B cell (primary cell): ENCODE measurements around the gene THAP4. TPM values are rescaled to one million over a fixed set of nuclear protein-coding genes. Genes with fewer than 3 reads are reported as not detected.

Source experiments
- ATAC-seq: fragments of 200-7000 bp; cut with Tn5 transposase; one replicate; pipeline ENCODE4 v1.10.0; 2021; ENCODE audit warnings: low read depth, mild to moderate bottlenecking, moderate number of reproducible peaks, moderate library complexity
- CTCF ChIA-PET: fragments of 350-600 bp; sonication (Branson Sonifier 250); formaldehyde crosslinking; loops from one replicate; lab custom pipeline; 2021; ENCODE audit warnings: antibody characterized with exemption, inconsistent platforms; lab: Charles Lee
- POLR2A ChIA-PET: fragments of 350-600 bp; sonication (Branson Sonifier 250); formaldehyde crosslinking; loops from one replicate; lab custom pipeline; 2021; ENCODE audit warnings: antibody characterized with exemption; lab: Charles Lee
- DNase-seq: peaks from one replicate; pipeline ENCODE4 v3.0.0; 2013
- H2AFZ ChIP-seq: 2 replicates; pipeline ENCODE4 v1.6.1; 2012; ENCODE audit warnings: mild to moderate bottlenecking, low read depth, low read length; ENCODE audit not compliant: insufficient read depth, poor library complexity, severe bottlenecking
- H3K27ac ChIP-seq, 2 donors: 1 replicate in 1 of 2; 2 replicates in 1 of 2; pipeline ENCODE4 v1.5.1; 2012 to 2013; ENCODE audit warnings: low read length in 2 of 2, mild to moderate bottlenecking in 2 of 2, moderate library complexity in 1 of 2
- H3K27me3 ChIP-seq, 4 experiments: fragments of 200-600 bp in 1 of 4; sonication (generic) in 1 of 4; replicated peaks in 1 of 4; 1 replicate in 2 of 4; 2 replicates in 2 of 4; pipeline versions ENCODE4 v1.6.1 to v1.7.0; 2013 to 2016; ENCODE audit warnings: low read length in 3 of 4, mild to moderate bottlenecking in 2 of 4, mixed read lengths in 1 of 4, moderate library complexity in 1 of 4; ENCODE audit not compliant: insufficient read depth in 4 of 4, control insufficient read depth in 3 of 4; ENCODE audit errors: control extremely low read depth in 1 of 4
- H3K36me3 ChIP-seq, 2 experiments: replicated peaks in 1 of 2; 1 replicate in 1 of 2; 2 replicates in 1 of 2; pipeline versions ENCODE4 v1.6.1 to v1.7.1; 2013; ENCODE audit warnings: low read length in 1 of 2; ENCODE audit not compliant: insufficient read depth in 2 of 2, control insufficient read depth in 1 of 2; ENCODE audit errors: control extremely low read depth in 1 of 2, extremely low read depth in 1 of 2
- H3K4me1 ChIP-seq, 2 donors: fragments of 200-600 bp in 1 of 2; sonication (generic) in 1 of 2; 1 replicate in 1 of 2; 2 replicates in 1 of 2; pipeline versions ENCODE4 v1.5.1 to v1.6.1; 2013 to 2017; ENCODE audit warnings: low read length in 2 of 2; ENCODE audit not compliant: control insufficient read depth in 2 of 2, insufficient read depth in 2 of 2
- H3K4me2 ChIP-seq: replicated peaks from 2 replicates; pipeline ENCODE3; 2012; ENCODE audit warnings: mild to moderate bottlenecking, low read depth, low read length; ENCODE audit not compliant: poor library complexity, severe bottlenecking
- H3K4me3 ChIP-seq, 5 experiments: fragments of 200-600 bp in 1 of 5; sonication (generic) in 1 of 5; 1 replicate in 3 of 5; 2 replicates in 2 of 5; pipeline versions ENCODE4 v1.5.1 to v1.7.0; 2011 to 2016; ENCODE audit warnings: low read length in 4 of 5, mild to moderate bottlenecking in 4 of 5, low read depth in 2 of 5, control low read depth in 1 of 5, moderate library complexity in 1 of 5; ENCODE audit not compliant: insufficient read depth in 1 of 5; ENCODE audit errors: control extremely low read depth in 1 of 5, extremely low read depth in 1 of 5
- H3K79me2 ChIP-seq: fragments of 200-600 bp; sonication (generic); one replicate; pipeline ENCODE4 v1.6.0; 2016; ENCODE audit warnings: low read length; ENCODE audit not compliant: control insufficient read depth, insufficient read depth
- H3K9ac ChIP-seq: fragments of 200-600 bp; sonication (generic); 2 replicates; pipeline ENCODE4 v1.6.1; 2017; ENCODE audit warnings: mild to moderate bottlenecking, low read length, moderate library complexity
- H3K9me3 ChIP-seq, 3 donors: one replicate each; pipeline versions ENCODE4 v1.6.1 to v1.7.1; 2013; ENCODE audit warnings: low read length in 2 of 3; ENCODE audit not compliant: control insufficient read depth in 2 of 3, insufficient read depth in 1 of 3; ENCODE audit errors: control extremely low read depth in 1 of 3
- H4K20me1 ChIP-seq: 2 replicates; pipeline ENCODE4 v1.6.0; 2012; ENCODE audit warnings: mild to moderate bottlenecking, low read length; ENCODE audit not compliant: insufficient read depth, control insufficient read depth, poor library complexity, severe bottlenecking
- H3K27ac Mint-ChIP-seq: one replicate; pipeline ENCODE4 v1.8.0; 2021; ENCODE audit warnings: mixed read lengths
- H3K27me3 Mint-ChIP-seq: one replicate; pipeline ENCODE4 v1.8.0; 2021; ENCODE audit warnings: mixed read lengths
- H3K4me1 Mint-ChIP-seq: one replicate; pipeline ENCODE4 v1.8.0; 2021; ENCODE audit warnings: mixed read lengths
- H3K4me3 Mint-ChIP-seq: one replicate; pipeline ENCODE4 v1.8.0; 2021; ENCODE audit warnings: mixed read lengths
- H3K9me3 Mint-ChIP-seq: one replicate; pipeline ENCODE4 v1.8.0; 2022; ENCODE audit warnings: mixed read lengths; ENCODE audit not compliant: insufficient read depth
- CTCF ChIP-seq: fragments of 200-600 bp; IDR thresholded peaks from one replicate; pipeline ENCODE4 v1.8.0; 2022; ENCODE audit warnings: antibody characterized with exemption, mild to moderate bottlenecking
- EZH2 ChIP-seq: IDR thresholded peaks from 2 replicates; pipeline ENCODE4 v1.6.1; 2012; ENCODE audit warnings: borderline replicate concordance, low read depth, mild to moderate bottlenecking, moderate library complexity, low read length; ENCODE audit not compliant: insufficient read depth, poor library complexity, severe bottlenecking
- WGBS: methylation state at CpG from one replicate; pipeline ENCODE4 v1.1.5; 2013; ENCODE audit warnings: missing lambda C conversion rate; ENCODE audit not compliant: insufficient coverage; 5-methylcytosine and 5-hydroxymethylcytosine counted together
- intact Hi-C: fragments of 100-400 bp; cut with micrococcal nuclease; formaldehyde crosslinking; loops from one replicate; pipeline ENCODE4 v1.10.0; 2022
- polyA plus RNA-seq: library from polyadenylated mRNA; depleted of rRNA; stranded (reverse); fragments of >200 nt; gene quantifications from 2 replicates; pipeline ENCODE4 v1.2.3, GENCODE V29; 2012
- total RNA-seq, 2 donors: library from RNA; stranded (reverse); fragments of 120-200 nt in 1 of 2; gene quantifications; 1 replicate in 1 of 2; 2 replicates in 1 of 2; pipeline versions ENCODE4 v1.2.3 to v1.2.4, GENCODE V29; 2013 to 2022

Gene THAP4
- total and polyA plus RNA-seq, 2 donors (not counting 1 experiment from before 2014, with no cell fraction given), result 26.5 to 41.0 TPM

GRCh38 chr2:241565411-241565810 is 71.5 kb downstream of the THAP4 start:
- Histone ChIP-seq H3K36me3 (no peaks in the 10 kb centered on the region), H3K4me3 (no peak overlapping the region), H2AFZ (no peak overlapping the region), H3K4me1 (no peaks in the 10 kb centered on the region), H3K27me3 (peaks cover 0 to 5% (median 2%) of the 10 kb centered on the region in 4 experiments), H4K20me1 (no peaks in the 10 kb centered on the region), H3K27ac (no peak overlapping the region), H3K9ac (no peak overlapping the region), H3K4me2 (no peak overlapping the region), H3K79me2 (no peaks in the 10 kb centered on the region), H3K9me3 (no peaks in the 10 kb centered on the region)
- 90% methylated on average over 10 of the region's 10 CpGs for WGBS
- intact Hi-C loops, result no loop called here
- Mint-ChIP-seq H3K9me3 (no peaks in the 10 kb centered on the region), H3K27me3 (peaks cover 2% of the 10 kb centered on the region), H3K27ac (no peak overlapping the region), H3K4me1 (peaks cover 1% of the 10 kb centered on the region), H3K4me3 (no peak overlapping the region)
- ATAC-seq (no peak), DNase-seq (no peak)
- POLR2A ChIA-PET, result no interaction called here
- CTCF ChIA-PET, result no interaction called here
- TF ChIP-seq CTCF (no peak), EZH2 (no peak)

- peaks cover 8% of the 10 kb centered on the region for H3K27me3 Mint-ChIP-seq
- H3K27ac Mint-ChIP-seq, result no peak overlapping the region
- POLR2A ChIA-PET, result no interaction called here
- WGBS, result 83% methylated on average over 29 of the region's 36 CpGs
- Histone ChIP-seq H3K4me1 (peaks cover 0 to 4% of the 10 kb centered on the region in 2 donors), H3K9ac (no peak overlapping the region), H3K36me3 (no peaks in the 10 kb centered on the region), H3K79me2 (no peaks in the 10 kb centered on the region), H4K20me1 (no peaks in the 10 kb centered on the region), H3K9me3 (no peaks in the 10 kb centered on the region), H3K4me2 (peak overlapping the region; percentile 22), H3K27ac (no peak overlapping the region), H3K27me3 (peaks cover 0 to 11% (median 5%) of the 10 kb centered on the region in 4 experiments), H2AFZ (no peak overlapping the region), H3K4me3 (no peak overlapping the region)
- CTCF ChIA-PET, result no interaction called here
- no peak for DNase-seq
- H3K4me3 Mint-ChIP-seq, result no peak overlapping the region
- intact Hi-C loops, result no loop called here
- ATAC-seq, result no peak
- TF ChIP-seq EZH2, result no peak
- no peak for TF ChIP-seq CTCF
- no peaks in the 10 kb centered on the region for H3K9me3 Mint-ChIP-seq
- peaks cover 5% of the 10 kb centered on the region for H3K4me1 Mint-ChIP-seq
Measured at GRCh38 chr2:241564596-241565410, 72.2 kb downstream of the THAP4 start.
